Endothelial cell of umbilical vein (primary cell): Measurements from ENCODE around the gene FIZ1.

ENCODE experiments used
- CTCF ChIP-seq, 2 donors: IDR thresholded peaks; 1 replicate in 1 of 2; 2 replicates in 1 of 2; pipeline ENCODE4 v1.5.1; 2011; ENCODE audit warnings: low read length in 2 of 2, mild to moderate bottlenecking in 2 of 2, moderate library complexity in 2 of 2, control low read depth in 1 of 2, inconsistent platforms in 1 of 2, low read depth in 1 of 2; ENCODE audit not compliant: insufficient read depth in 1 of 2; ENCODE audit errors: extremely low read depth in 1 of 2
- MYC ChIP-seq: IDR thresholded peaks from one replicate; pipeline ENCODE4 v1.6.1; 2011; ENCODE audit warnings: mild to moderate bottlenecking, low read depth, low read length
- POLR2A ChIP-seq: IDR thresholded peaks from 2 replicates; pipeline ENCODE4 v1.6.1; 2012; ENCODE audit warnings: low read depth, mild to moderate bottlenecking, control low read depth, low read length
- POLR2AphosphoS5 ChIP-seq: IDR thresholded peaks from 2 replicates; pipeline ENCODE4 v1.6.1; 2012; ENCODE audit warnings: low read depth, mild to moderate bottlenecking, control low read depth, low read length, moderate library complexity; ENCODE audit not compliant: insufficient read depth

DNA sequence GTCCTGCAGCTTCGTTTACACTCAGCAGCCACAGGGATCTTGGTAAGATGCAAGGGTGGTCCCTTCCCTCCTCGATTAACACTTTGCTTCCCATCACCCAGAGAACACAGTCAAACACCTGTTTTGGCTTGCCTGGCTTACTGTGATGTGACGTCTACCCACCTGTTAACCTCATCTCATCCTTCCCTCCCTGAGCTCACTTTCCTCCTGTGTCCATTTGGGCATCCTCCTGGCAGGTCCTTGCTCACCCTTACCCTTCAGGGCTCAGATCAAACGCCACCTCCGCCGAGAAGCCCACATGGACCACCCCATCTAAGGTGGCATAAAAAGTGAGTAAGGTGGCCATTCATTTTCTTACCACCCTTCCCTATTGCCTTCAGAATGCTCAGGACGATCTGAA, 9.2 kb downstream of the FIZ1 start:
- TF ChIP-seq CTCF (IDR thresholded peaks at IDR 0.05; ENCODE audit: extremely low read depth in 1 of 2, insufficient read depth in 1 of 2, low read depth in 1 of 2, low read length in 2 of 2) (no peak), MYC (no peak), POLR2AphosphoS5 (no peak), POLR2A (no peak)
